HG02981 (cell line): Measurements from ENCODE around the gene MYL5.
"Not testable (repeated sequence)": the region's sequence is repeated elsewhere in the genome, so short reads cannot be mapped to it uniquely, and the experiment has no call there.

ENCODE experiments used
- ATAC-seq: cut with Tn5 transposase; IDR thresholded peaks from one replicate; pipeline ENCODE4 v1.9.1; 2021; ENCODE audit warnings: mild to moderate bottlenecking, moderate library complexity; ENCODE audit not compliant: unreplicated experiment

Gene MYL5

GRCh38 chr4:656436-657337 is 17.7 kb upstream of the MYL5 start:
- ATAC-seq: no peak

DNA sequence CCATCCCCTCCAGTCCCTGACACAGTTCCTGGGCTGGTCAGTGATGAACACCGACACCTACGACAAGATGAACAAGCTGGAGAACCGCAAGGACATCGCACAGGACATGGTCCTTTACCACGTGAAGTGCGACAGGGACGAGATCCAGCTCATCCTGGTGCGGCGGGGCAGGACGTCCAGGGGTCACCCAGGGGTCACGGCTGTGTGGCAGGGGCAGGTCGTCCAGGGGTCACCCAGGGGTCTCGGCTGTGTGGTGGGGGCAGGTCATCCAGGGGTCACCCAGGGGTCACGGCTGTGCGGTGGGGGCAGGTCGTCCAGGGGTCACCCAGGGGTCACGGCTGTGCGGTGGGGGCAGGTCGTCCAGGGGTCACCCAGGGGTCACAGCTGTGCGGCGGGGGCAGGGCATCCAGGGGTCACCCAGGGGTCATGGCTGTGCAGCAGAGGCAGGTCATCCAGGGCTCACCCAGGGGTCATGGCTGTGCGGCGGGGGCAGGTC is 17.0 kb upstream of the MYL5 start:
- ATAC-seq: no peak

- no peak for ATAC-seq
Measured at GRCh38 chr4:657834-658667, 16.3 kb upstream of the MYL5 start.

GRCh38 chr4:658681-659667 is 15.4 kb upstream of the MYL5 start:
- no peak for ATAC-seq

DNA sequence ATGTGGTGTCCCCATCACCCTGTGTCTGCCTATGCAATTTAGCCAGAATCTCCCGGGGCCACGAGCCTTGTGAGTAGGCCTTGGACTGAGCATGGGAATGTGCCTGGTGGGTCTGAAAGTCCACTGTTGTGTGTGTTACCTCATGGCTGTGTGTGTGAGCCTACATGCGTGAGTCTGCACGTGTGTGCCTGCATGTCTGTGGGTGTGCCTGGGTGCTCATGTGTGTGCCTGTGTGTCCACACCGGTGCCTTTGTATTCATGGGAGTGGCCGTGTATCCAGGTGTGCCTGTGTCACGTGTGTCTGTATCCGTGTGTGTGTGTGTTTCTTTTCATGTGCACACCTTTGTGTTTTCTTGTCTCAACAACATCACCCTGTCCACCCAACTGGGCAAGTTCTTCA is 14.5 kb upstream of the MYL5 start:
- no peak for ATAC-seq

DNA sequence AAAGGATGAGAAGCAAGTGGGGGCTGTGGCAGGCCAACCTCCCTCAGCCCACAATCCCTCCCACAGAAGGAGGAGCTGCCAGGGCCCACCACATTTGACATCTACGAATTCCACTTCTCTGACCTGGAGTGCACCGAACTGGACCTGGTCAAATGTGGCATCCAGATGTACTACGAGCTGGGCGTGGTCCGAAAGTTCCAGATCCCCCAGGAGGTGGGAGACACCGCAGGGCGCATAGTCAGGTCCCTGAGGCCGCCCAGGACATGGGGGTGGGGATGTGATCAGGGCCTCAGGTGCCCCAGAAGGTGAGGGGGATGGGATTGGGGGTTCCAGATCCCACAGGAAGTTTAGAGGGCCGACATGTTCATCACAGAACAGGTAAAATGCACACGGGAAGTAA is 13.9 kb upstream of the MYL5 start:
- ATAC-seq: no peak

GRCh38 chr4:661231-661630 is 13.1 kb upstream of the MYL5 start:
- ATAC-seq: no peak

DNA sequence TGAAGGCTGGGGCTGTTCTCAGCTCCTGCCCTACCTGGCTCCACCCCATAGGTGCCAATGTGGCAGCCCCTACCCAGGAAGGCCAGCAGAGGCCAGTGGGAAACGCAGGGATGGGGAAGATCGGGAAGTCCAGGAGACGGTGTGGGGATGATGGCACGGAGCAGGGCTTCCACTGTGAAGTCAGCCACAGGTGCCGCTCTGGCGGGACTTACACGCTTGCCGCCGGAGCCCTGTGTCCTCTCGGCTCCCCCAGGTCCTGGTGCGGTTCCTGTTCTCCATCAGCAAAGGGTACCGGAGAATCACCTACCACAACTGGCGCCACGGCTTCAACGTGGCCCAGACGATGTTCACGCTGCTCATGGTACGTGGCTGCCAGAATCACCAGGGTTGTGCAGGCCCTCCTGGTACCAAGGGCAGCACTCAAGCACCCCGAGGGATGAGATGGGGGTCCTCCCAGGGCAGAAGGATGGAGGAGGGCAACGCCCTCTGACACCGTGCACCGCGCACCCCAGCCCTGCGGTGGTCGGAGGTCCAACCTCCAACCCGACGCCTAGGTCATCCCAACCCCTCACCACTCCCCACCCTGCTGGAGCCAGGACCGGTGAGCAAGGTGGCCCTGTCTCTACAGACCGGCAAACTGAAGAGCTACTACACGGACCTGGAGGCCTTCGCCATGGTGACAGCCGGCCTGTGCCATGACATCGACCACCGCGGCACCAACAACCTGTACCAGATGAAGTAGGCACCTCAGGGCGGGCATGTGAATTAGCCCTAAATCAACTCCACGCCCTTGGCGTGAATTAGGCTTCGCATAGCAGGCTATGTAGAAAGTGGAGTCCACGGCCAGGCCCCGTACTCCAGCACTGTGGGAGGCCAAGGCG is 12.2 kb upstream of the MYL5 start:
- no peak for ATAC-seq

GRCh38 chr4:663046-663437 is 11.3 kb upstream of the MYL5 start:
- no peak for ATAC-seq

GRCh38 chr4:663438-664428 is 10.6 kb upstream of the MYL5 start:
- peak; percentile 60 for ATAC-seq

GRCh38 chr4:664713-665231 is 9.6 kb upstream of the MYL5 start:
- ATAC-seq: no peak

DNA sequence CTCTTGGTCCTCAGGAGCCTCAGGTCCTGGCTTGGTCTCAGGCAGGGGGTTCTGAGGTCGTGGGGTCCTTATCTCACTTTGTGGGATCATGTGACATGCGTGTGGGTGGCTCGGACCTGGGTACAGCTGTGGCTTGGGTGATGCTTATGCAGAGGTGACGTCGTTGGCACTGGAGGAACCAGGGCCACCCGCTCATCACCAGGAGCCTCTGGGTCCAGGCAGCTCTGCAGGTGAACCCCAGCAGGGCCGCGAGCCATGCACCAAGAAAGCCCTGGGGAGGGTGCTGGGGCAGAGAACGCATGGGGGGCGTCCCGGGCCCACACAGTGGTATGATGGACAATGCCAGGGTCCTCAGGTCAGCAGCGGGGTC is 9.0 kb upstream of the MYL5 start:
- ATAC-seq: no peak

- no peak for ATAC-seq
Measured at GRCh38 chr4:665751-666435, 8.4 kb upstream of the MYL5 start.

DNA sequence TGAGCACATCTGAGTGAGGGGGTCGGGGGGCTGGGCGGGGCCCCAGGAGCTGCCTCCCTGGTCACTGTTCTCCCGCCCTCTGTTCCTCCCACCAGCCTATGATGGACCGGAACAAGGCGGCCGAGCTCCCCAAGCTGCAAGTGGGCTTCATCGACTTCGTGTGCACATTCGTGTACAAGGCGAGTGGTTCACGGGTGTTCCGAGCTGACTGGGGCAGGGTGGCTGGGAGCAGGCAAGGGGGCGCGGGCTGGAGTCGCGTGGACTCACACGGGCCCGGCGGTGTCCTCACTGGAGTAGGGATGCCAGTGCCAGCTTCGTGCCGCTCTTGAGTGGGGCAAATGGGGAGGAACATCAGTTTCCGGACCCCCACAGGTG is 7.9 kb upstream of the MYL5 start:
- ATAC-seq: no peak

DNA sequence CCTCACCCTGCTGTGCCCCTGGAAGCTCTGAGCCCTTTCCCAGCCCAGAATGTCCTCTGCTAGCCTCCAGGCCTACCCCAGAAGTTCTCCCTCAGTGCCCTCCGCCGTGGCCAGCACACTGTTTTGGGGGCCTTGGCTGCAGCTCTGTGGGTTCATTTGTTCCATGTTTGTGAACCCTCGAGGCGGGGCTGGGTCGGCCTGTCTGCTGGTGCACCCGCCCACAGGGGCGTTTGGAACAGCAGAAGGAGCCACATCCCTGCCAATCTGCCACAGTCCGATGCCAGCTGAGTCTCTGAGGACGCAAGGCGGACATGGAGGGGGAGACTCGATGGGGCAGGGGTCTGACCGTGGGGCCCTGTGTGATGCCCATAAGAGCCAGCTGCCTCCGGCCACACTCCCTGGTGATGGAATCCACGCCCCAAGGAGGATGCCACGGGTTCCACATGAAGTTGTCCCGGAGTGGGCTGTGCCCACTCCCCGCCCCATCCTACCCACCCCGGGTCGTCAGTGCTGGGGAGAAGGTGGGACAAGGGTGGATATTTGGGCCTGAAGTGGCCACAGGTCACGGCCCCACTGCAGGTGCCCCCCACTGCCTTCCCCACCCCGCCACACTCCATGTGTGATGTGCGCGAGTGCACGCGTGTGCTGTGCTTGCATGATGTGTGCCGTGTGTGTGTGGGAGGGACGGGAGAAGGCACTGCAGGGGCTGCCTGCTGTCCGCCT is 7.4 kb upstream of the MYL5 start:
- no peak for ATAC-seq

GRCh38 chr4:667545-667925 is 6.8 kb upstream of the MYL5 start:
- ATAC-seq: no peak

- ATAC-seq: not testable (repeated sequence)
Measured at GRCh38 chr4:668219-668618, 6.1 kb upstream of the MYL5 start.
